Measurements from ENCODE around the gene ST6GALNAC5.

Gene ST6GALNAC5

DNA sequence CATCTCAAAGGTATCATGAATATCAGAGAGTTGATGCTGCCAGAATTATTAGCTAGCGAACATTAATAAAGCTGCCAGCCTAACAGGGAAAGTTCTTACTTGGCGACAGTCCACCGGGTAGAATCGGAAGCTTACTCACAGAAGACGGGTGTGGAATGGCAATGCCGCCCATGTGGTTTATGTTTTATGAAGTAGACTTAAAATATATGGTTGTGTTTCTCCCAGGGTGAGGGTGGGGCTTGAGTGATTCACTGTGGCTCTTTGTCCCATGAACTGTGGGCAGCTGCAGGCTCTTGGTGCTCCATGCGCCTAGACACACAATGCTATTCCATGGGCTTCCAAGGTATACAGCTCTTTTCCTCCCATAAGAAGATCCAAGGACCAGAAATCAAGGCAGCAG is 189.2 kb downstream of the ST6GALNAC5 start:
- DNase-seq = no peak

DNA sequence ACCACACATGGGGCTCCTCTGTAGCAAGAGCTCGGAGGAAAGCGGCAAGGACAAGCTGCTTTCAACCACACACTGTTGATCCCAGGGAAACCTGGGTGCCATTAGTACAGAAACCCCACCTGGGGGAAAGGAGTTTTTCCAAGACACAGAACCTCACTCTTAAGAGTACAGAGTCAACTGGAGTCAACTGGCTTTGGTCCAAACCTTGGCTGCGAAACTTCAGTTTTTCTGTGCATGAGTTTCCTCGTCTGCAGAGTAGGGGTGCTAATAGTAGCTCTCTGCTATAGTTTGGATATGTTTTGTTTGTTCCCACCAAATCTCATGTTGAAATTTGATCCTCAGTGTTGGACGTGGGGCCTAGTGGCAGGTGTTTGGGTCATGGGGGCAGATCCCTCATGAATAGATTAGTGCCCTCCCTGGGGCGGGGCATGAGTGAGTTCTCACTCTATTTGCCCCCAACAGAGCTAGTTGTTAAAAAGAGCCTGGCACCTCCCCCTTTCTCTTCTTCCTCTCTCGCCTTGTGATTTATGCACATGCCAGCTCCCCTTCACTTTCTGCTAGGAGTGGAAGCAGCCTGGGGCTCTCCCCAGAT is 190.8 kb downstream of the ST6GALNAC5 start:
- DNase-seq = no peak

DNA sequence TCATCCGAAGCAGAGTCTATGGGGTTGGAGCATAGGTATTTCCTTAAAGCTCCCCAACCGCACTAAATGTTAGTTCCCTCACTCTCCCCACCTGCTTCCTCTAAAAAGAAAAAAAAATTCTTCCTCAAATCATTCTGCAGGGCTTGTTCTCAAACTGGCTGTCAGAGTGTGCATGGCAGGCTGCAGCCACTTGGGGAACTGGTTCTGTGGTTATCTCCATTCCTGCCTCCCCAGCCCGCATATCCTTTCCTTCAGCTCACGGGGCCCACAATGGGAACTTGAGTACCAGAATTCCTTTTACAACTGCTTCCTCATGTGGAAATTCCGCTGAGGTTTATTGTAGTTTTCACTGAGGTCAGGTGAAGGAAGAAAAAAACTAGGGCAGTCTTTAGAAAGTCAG is 192.7 kb downstream of the ST6GALNAC5 start:
- no peak for DNase-seq

DNA sequence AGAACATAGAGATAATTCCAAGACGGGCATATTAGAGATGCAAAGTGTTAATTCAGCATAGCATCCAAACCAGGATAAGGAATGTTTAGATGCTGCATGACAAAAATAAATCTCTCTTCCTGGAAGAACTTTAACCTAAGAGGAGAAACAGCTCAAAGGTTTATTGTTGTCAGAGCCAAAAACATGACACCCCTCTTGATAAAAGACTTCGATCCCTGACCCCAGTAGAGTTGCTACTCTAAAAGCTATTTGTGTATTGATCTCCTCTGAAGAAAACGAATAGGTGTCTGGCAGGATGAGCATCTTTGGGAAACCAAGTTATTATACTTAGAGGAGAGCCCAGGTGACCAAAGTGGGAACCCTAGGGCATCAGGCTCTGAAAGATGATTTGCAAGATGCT is 193.9 kb downstream of the ST6GALNAC5 start:
- DNase-seq = no peak

DNA sequence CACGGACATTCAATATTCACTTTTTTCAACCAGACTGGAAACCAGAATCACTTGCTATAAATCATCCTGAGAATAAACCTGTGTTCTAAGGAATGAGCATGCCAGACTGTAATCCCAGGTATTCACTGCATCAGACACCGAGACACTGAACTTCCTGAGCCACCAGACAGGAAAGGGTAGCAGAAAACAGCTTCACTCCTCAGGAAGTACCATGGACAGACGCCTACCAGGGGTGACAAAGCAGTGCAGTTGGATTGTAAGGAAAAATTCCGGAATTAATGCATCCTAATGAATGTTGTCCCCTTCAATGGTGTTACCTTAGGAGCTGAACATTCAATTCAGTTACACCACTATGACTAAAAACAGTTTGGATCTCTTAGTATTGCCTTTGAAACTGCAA is 195.8 kb downstream of the ST6GALNAC5 start:
- no peak for DNase-seq

DNA sequence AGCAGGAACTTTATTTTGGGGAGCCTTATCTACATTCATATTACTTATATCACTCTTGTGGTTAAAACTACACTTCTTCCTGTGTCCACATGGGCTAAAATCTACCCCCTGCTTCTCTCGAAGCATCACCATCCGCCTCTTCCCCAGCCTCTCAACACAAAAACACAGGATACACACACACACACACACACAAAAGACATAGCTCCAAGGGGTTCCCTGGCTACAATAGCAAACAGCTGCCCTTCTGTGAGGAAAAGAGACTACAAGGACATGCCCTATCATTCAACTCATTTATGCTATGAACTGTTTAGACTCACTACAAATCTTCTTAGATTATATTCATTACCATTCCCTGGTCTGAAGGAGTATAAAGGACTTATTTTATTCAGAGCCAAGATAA is 197.0 kb downstream of the ST6GALNAC5 start:
- DNase-seq = no peak

DNA sequence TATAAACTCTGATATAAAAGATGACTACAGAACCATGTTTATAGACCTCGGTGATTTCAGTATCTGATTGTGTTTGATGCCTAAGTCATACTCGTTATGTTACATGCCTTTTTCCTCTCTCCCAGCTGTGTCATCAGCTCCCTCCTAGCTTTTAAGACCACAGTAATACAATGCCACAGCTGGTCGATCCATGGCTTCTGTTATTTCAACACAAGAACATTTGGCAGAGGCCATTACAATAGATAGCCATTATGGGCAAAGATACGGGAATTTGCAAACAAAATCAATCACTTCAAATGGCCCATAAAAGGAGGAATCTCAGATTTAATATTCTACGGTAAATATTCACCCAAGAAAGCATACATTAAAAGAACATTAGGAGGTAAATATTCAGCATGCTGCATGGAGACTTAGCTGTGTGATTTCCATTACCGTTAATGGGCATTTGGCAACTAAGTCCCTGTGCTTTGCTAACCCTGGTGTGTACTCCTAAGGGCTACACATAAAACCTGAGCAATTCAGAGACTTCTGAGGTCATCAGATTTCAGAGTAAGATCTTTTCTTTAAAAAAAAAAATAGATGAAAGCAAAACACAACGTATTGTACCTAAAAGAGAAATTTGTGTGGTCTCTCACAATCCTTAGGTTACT is 198.5 kb downstream of the ST6GALNAC5 start:
- no peak for DNase-seq

DNA sequence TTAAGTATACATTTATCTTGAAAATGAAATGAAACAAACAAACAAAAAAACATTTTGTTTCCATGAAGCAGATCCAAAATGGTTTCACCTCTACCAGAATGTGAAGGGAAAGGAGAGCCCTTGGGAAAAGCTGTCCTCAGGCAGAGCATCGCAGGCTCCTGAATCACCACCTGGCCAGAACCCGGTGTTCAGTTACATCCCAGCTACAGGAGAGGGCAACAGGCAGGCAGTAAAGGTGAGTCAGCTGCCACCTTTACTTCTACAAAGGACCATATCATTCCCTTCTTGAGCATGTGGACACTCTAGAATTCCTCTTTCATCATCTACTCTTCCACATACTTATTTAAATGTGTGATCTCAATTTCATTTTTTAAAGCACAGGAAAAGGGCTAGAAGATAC is 200.7 kb downstream of the ST6GALNAC5 start:
- DNase-seq = no peak

DNA sequence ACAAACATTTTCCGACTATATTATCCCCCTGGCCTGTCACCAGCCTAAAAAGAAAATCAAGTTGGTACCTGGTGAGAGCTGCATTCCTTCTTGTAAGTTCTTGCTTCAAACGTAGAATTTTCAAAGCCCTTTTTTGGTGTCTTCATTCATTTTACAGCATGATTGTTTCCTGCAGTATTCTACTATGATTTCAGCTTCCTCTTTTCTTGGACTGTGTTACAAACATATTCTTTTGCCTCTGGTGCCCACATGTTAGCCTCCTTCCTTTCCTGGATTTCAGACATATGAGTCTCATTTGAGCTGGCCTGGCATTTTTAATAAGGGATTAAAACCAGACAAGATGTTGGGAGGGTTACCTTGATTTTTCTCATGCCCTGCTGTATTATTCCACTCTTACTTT is 209.5 kb downstream of the ST6GALNAC5 start:
- no peak for DNase-seq

DNA sequence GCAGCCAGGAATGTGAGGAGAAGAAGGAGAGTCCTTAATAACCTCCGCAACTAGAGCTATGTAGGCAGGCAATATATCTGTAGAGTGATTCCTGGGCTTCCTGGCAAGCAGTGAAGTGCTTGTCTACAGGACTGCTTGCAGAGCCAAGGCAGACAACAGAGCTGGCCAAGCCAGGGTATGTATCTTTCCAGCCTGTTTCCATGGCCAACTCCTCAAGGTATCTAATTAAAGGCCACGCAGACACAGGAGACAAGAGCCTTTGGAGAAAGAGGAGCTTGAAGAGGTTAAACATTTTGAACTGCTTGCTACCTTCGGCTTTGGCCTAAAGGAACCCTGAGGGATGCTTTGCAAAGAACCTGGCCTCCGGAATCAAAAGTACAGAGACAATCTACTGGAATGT is 214.6 kb downstream of the ST6GALNAC5 start:
- no peak for DNase-seq

DNA sequence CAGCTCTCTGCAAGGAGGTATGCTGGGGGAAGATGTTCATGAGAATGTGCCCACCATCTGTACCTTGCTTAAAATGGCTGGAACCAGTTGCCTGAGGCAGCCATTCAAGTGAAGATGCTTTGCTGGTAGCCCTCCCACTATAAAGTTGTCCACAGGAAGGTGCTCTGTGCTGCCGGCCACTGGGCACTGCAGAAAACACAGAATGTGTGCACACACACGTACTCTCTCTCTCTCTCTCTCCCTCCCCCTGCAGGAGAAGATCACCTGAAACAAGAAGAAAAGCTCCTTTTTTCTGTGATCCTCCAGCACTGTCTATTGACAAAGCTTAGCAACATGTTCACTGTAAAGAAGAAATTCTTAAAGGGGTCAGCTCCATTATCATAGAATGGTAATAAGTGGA is 217.2 kb downstream of the ST6GALNAC5 start:
- DNase-seq = no peak

DNA sequence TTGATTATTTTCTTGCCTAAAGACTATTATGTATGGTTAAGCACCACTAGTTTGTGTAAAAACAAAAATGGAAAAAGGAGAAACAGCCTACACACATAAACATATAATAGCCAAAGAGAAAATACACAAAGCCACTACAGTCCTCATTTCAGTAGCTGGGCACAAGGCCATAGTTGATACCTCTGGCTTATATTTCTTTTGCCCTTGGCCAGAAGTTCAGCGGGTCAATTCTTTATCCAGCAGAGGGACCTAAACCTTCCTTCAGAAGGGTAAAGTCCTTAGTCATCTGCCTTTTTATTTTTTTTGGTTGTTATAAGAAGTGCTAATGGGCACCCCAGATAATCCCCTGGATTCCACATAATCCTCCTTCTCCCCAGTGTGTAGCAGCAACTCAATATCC is 217.8 kb downstream of the ST6GALNAC5 start:
- DNase-seq = no peak

DNA sequence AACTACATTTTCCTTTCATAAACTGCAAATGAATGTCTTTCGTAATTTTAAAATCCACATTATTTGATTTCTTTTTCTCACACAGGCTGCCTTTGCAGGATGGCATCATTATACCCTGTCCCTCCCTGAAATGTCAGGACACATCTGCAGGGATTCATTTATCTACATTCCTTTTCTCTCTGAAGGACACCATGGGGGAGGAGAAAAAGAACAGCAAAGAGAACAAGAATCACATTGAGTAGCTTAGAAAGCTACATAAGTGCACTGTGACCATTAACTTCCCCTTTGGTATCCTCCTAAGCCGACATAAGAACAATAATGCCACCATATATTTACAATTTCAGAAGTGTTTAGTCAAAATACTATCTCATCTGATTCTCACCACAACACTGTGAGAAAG is 222.5 kb downstream of the ST6GALNAC5 start:
- no peak for DNase-seq

DNA sequence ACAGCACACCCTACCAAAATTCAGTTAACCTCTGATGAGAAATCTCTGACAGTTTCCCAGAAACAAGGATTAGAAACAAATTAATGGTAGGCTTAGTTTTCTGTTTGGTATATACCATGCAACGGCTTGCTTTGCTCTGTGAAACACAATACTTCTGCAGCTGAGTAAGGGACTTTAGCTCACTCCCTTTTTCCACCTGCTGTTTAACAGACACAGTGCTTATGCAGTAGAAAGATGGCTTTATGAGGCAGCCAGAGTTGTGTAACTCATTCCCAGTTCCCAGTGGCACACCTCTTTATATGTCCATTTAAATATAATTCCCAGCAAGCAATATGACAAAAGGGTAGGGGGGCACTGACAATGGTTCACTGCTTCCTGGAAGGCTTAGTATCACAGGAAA is 228.0 kb downstream of the ST6GALNAC5 start:
- DNase-seq = no peak

DNA sequence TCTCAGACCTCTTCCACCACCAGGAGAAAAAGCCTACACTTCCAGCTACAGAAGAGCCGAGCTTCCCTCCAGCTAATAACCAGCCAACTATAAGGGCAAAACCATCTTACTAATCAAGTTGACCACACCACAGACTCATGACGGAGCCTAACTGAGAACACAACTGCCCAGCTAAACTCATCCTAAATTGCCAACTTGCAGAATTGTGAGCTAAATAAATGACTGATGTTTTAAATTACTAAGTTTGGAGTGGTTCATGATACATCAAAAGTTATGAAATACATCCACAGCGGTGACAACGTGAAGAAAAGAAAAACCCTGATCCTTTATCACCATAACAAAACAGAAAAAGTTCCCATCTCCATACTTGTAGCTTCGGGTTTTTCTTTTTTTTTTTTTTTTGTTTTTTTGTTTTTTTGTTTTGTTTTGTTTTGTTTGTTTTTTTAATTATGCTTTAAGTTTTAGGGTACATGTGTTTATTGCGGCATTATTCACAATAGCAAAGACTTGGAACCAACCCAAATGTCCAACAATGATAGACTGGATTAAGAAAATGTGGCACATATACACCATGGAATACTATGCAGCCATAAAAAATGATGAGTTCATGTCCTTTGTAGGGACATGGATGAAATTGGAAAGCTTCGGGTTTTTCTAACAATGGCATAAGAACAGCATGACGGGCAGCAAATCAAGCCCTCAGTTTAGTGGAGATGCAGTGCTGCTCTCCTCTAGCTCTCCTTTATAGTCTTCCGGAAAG is 229.4 kb downstream of the ST6GALNAC5 start:
- no peak for DNase-seq

DNA sequence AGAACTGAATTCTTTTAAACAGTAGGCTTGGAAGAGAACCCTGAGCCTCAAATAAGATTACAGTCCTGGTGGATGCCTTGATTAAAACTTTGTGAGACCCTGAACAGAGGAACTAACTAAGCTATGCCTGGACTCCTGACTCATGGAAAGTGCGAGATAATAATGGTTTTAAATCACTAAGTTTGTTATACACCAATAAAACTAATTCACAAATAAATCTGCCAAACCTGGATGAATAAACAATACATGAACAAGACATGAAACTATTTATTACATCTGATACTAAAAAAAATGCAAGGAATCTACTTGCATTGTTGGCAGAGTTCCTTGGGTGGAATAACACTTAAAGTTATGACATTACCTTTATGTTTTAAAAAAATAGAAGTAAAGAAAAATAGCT is 233.6 kb downstream of the ST6GALNAC5 start:
- no peak for DNase-seq

DNA sequence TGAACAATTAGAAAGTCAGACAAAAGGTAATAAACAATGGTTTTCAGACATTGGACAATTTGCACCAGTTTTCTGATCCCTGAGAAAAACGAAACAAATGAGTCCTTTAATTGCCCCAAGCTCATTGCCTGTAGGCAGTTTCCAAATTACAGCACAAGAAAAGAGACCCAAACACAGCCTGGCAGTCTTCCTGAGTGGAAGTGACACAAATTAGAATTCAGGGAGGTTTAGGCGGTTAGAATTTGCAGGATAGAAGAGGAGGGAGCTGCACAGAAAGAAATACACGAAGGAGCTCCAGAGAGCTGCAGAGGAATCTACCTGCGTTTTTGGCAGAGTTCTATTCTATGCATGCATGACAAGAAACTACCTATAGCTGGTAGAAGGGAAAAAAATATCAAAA is 236.2 kb downstream of the ST6GALNAC5 start:
- no peak for DNase-seq

DNA sequence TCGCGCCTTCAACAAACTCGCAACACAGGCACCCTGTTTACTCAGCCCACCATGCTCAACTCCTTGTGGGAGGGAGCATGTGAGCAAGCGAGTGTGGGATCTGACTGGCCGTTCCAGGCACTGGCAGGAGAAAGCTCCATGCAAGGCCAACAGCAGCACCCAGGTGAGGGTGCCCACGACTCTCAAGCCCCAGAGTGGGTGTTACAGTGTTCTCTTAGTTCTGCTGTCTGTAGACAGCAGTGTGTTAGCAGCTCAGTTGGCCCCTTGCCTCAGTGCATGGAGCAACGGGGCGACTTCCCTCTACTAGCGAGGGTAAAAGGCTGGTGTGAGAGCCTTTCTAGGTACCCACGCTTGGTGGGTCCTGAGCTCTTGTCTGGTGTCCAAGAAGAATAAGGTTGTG is 237.4 kb downstream of the ST6GALNAC5 start:
- DNase-seq = no peak

Data from activated CD4-positive, alpha-beta T cell treated with anti-CD3 and anti-CD28 coated beads for 4 hours (primary cell).